ENCODE results near the gene PNMT.

PNMT gene

DNA sequence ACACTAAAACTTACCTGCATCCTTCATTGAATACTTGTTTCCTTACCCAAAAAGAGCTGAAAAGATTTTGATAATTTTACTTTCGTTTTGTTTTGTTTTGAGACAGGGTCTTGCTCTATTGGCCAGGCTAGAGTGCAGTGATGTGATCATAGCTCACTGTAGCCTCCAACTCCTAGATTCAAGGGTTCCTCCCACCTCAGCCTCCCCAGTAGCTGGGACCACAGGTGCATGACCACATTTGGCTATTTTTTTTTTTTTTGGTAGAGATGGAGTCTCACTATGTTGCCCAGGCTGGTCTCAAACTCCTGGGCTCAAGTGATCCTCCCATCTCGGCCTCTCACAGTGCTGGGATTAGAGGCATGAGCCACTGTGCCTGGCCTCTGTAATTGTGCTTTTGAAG, 13.1 kb upstream of the PNMT start:
- TF ChIP-seq, protein P1, sequence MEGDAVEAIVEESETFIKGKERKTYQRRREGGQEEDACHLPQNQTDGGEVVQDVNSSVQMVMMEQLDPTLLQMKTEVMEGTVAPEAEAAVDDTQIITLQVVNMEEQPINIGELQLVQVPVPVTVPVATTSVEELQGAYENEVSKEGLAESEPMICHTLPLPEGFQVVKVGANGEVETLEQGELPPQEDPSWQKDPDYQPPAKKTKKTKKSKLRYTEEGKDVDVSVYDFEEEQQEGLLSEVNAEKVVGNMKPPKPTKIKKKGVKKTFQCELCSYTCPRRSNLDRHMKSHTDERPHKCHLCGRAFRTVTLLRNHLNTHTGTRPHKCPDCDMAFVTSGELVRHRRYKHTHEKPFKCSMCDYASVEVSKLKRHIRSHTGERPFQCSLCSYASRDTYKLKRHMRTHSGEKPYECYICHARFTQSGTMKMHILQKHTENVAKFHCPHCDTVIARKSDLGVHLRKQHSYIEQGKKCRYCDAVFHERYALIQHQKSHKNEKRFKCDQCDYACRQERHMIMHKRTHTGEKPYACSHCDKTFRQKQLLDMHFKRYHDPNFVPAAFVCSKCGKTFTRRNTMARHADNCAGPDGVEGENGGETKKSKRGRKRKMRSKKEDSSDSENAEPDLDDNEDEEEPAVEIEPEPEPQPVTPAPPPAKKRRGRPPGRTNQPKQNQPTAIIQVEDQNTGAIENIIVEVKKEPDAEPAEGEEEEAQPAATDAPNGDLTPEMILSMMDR (conservative IDR thresholded peaks at IDR 0.05; ENCODE audit: low read depth, low read length) = no peak
- no peak for DNase-seq (ENCODE audit: low read depth)
- no peak overlapping the region for H3K4me3 ChIP-seq (ENCODE audit: low read length)

DNA sequence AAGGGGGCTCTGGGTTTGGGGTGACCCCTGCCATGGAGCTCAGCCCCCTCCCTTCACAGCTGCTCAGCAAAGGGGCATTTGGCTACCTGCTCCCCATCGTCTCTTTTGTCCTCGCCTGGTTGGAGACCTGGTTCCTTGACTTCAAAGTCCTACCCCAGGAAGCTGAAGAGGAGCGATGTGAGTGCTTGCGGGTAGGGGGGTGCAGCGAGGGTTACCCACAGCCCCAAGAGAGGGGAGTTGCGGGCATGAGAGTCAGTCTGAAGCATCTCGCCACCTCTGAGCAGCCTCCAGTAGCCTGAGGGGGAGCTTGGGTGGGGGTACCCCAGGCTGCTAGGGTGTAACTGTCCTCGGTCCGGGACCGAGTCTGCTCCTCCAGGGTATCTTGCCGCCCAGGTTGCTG, 9.9 kb upstream of the PNMT start:
- TF ChIP-seq, protein P1 (conservative IDR thresholded peaks at IDR 0.05; ENCODE audit: low read depth, low read length) = no peak
- no peak overlapping the region for H3K4me3 ChIP-seq (ENCODE audit: low read length)
- DNase-seq (ENCODE audit: low read depth) = no peak

DNA sequence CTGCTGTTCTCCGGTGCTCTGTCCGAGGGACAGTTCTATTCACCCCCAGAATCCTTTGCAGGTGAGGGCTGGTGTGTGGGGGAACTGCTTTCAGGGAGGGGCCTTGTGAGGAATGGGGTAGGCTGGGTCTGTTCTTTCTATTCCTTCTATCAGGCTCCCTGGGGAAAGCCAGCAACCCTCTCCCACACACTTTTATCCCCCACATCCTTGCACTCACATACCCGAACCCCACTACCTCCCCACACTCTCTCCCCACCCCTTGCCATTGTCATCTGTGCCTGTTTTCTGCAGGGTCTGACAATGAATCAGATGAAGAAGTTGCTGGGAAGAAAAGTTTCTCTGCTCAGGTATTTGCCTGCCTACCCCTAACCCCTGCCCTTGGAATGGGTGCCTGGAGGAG, 9.5 kb upstream of the PNMT start:
- H3K4me3 ChIP-seq (ENCODE audit: low read length) = no peak overlapping the region
- DNase-seq (ENCODE audit: low read depth) = no peak
- TF ChIP-seq, protein P1 (conservative IDR thresholded peaks at IDR 0.05; ENCODE audit: low read depth, low read length) = no peak

DNA sequence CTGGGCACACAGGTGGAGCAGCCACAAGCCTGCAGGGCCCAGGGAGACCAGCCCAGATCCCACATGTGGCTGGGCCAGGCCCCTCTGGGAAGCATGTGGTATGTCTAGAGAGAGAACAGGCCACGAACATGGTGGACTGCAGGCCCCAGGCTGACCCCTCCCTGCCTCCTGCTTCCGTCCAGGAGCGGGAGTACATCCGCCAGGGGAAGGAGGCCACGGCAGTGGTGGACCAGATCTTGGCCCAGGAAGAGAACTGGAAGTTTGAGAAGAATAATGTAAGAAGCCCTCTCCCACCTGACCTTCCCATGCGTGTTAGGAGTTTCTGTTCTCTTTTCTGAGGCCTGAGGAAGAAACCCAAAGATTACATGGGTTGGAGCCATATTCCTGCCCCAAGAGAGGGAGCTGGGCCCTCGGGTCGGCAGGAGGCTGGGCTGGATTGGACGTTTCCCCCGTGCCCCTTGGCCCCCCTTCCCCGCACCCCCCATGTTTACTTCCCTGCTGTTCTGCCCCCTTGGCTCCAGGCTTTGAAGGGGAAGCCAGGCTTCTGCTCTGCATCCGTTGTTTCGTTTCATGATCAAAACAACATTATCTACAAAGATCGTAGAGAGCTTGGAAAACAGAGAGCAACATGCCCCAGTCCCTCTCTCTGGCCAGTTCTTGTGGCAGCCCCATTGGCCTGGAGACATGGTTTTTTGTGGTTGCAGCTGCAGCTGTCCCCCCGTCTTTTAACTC, 8.8 kb upstream of the PNMT start:
- TF ChIP-seq, protein P1 (conservative IDR thresholded peaks at IDR 0.05; ENCODE audit: low read depth, low read length) = no peak
- no peak for DNase-seq (ENCODE audit: low read depth)
- no peak overlapping the region for H3K4me3 ChIP-seq (ENCODE audit: low read length)

DNA sequence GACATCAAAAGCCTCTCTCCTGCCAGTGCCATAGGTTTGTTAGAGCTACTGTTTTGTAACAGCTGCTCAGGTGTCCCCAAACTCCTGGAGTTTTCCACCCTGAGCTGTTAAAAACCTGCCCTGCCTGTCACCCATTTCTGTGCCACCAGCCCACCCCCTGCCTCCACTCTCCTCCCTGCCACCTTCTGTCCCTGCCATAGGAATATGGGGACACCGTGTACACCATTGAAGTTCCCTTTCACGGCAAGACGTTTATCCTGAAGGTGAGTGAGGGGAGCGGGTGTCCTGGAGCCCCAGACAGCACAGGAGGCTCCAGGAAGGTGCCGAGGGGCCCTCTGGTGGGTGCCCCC, 8.3 kb upstream of the PNMT start:
- DNase-seq (ENCODE audit: low read depth) = no peak
- TF ChIP-seq, protein P1 (conservative IDR thresholded peaks at IDR 0.05; ENCODE audit: low read depth, low read length) = no peak
- no peak overlapping the region for H3K4me3 ChIP-seq (ENCODE audit: low read length)

DNA sequence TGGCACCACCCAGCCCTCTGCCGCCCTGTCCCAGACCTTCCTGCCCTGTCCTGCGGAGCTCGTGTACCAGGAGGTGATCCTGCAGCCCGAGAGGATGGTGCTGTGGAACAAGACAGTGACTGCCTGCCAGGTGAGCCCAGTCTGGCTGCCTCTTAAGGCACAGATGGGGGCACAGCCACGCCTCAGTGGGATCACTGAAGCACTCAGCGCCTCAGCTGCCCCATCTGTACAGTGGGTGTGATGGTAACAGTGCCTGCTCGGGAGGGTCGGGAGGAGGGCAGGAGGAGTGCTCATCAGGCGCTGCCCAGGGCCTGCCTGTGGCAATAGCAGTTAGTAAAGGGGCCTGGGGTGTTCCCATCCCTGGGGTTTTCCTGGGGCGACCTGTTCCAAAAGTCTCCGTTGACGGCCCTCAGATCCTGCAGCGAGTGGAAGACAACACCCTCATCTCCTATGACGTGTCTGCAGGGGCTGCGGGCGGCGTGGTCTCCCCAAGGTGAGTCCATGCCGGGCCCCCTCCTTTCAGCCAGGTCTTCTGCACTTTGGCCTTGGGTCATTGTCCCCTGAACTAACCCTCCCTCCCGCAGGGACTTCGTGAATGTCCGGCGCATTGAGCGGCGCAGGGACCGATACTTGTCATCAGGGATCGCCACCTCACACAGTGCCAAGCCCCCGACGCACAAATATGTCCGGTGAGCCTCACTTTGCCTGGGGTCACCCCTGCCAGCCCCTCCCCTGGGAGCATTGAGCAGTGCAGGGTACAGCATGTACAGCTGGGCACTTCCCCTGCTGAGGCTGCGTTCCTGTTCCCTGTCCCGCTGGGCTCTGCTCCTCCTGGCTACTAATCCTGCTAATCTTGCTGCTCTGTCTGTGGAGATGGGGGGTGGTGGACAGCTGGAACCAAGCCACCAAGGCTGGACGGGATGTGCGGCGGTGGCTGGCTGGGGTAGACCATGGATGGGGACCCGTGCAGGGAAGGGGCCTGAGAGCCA, 7.6 kb upstream of the PNMT start:
- DNase-seq (ENCODE audit: low read depth) = no peak
- TF ChIP-seq, protein P1 (conservative IDR thresholded peaks at IDR 0.05; ENCODE audit: low read depth, low read length) = no peak
- no peak overlapping the region for H3K4me3 ChIP-seq (ENCODE audit: low read length)

Data from retinal pigment epithelial cell (primary cell).